Prostate gland (tissue), 2 donors: ENCODE data around the gene STK24.

Experiments
- POLR2A ChIP-seq: fragments of 450-650 bp; IDR thresholded peaks from one replicate; pipeline ENCODE4 v1.6.1; 2016; ENCODE audit warnings: antibody characterized with exemption, mild to moderate bottlenecking
- POLR2AphosphoS5 ChIP-seq: sonication (generic); formaldehyde crosslinking; IDR thresholded peaks from one replicate; pipeline ENCODE4 v1.6.1; 2017; ENCODE audit warnings: antibody characterized with exemption
- TF ChIP-seq, protein P1 (sequence below), 4 experiments: fragments of 200-600 bp in 2 of 4; fragments of 450-650 bp in 2 of 4; sonication (generic) in 2 of 4; IDR thresholded peaks; 1 replicate in 3 of 4; 2 replicates in 1 of 4; pipeline ENCODE4 v1.5.1; 2016 to 2019; ENCODE audit warnings: antibody characterized with exemption in 4 of 4, mild to moderate bottlenecking in 2 of 4, moderate library complexity in 2 of 4

DNA sequence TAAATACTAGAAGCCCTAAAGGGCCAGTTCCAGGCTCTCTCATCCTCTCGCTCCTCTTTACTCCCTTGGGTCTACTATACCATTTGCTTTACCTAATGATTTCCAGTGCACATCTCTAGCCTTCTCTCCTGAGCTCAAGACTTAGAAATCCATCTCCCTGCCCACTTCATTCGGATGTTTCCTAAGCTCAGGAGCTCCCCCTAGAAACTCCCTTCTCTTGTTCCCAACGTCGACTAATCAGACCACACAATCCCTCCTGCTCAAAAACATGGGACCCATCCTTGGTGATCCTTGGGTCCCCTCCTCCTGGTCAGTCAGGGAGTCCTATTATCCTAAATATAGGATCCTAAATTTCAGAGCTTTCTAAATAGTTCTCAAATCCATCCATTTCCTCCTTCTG is 21.1 kb upstream of the STK24 start:
- TF ChIP-seq, protein P1, sequence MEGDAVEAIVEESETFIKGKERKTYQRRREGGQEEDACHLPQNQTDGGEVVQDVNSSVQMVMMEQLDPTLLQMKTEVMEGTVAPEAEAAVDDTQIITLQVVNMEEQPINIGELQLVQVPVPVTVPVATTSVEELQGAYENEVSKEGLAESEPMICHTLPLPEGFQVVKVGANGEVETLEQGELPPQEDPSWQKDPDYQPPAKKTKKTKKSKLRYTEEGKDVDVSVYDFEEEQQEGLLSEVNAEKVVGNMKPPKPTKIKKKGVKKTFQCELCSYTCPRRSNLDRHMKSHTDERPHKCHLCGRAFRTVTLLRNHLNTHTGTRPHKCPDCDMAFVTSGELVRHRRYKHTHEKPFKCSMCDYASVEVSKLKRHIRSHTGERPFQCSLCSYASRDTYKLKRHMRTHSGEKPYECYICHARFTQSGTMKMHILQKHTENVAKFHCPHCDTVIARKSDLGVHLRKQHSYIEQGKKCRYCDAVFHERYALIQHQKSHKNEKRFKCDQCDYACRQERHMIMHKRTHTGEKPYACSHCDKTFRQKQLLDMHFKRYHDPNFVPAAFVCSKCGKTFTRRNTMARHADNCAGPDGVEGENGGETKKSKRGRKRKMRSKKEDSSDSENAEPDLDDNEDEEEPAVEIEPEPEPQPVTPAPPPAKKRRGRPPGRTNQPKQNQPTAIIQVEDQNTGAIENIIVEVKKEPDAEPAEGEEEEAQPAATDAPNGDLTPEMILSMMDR (IDR thresholded peaks at IDR 0.05), result no peak
- TF ChIP-seq POLR2A (no peak), POLR2AphosphoS5 (no peak)
